8988T (cell line): ENCODE measurements around the gene MNX1.
A peak's percentile ranks its signal among the peaks of the same experiment; 100 is the strongest.

ENCODE experiments used
- DNase-seq: peaks from one replicate; pipeline ENCODE4 v3.0.0; 2011

MNX1 gene

DNA sequence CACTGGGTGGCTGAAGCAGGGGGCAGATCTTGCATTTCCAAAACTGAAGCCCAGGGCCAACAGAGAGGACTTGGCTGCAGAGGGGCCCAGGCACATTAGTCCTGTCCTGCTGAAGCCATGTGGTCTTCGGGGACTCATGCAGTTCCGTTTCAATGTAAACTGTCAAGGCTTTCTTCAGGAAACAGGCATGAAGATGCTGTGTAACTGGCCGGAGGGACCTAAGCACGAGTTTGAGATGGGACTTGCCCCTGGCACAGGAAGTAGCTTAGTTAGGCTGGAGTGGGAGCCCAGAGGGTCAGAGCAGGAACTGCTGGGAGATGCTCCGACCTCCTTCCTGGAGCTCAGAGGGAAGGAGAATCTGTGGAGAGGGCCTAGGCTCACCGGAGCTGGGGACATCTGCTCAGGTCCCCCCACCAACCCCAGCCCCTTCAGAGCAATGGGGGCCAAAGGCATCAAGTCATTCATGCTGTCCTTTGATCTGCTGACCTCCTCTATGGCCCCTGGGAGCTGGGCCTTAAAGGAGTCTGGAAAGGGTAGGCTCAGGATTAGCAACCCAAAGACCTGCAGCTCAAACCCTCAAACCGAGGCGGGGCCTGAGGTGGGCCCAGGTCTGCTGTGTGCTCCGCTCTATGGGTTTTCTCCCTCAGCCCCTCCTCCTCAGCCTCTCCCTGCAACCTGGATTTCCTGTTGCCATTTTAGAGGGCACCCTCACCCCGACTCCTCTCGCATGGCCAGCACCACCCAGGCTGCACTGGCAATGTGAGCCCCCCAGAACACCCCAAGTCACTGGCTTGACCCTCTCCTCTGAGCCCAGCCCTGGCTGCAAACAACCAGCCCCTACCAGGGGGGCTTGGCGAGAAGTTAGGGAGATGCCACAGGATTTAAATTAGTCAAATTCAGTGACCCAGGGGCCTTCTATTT lies 4.4 kb upstream of the MNX1 start:
- no peak for DNase-seq

DNA sequence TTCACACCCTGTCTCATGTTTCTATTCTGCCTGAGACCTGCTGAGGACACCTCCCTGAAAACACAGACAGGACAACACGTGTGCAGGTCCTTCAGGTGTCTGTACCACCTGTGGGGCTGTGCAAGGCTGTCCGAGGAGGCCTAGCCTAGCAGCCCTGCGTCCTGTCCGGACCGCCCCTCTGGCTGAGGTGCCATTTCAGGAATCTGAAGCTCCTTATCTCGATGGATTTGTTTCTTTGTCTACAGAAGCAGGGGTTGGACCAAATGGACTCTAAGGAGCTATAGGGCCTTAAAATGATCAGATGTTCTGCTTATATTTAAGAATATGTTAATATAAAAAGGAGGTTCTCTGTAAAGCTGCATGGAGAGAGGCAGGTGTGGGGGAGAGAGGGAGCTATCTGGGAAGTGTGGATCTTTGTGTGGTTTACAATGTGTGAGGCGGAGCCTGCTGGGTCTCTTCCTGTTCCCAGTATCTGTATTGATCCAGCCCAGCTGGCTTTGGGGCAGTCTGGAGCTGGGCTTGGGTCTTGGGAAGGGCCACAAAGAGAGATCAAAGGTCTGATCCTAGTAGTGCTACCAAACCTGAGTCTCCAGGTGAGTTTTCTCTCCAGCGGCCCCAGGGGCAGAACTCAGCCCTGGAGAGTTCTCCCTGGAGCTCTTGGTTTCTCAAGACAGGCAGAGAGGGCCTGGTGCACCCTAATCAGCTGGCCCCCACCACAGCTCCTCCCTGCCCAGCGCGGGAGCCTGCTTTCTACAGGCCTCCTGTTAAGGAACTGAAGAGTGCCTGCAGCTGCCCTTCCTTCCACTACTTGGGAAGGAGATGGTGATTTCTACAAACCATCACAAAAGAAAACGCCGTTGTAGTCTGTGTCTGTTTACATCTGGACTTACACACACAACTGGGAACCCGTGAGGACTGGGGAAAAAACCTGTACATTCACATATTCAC lies 3.4 kb upstream of the MNX1 start:
- no peak for DNase-seq

DNA sequence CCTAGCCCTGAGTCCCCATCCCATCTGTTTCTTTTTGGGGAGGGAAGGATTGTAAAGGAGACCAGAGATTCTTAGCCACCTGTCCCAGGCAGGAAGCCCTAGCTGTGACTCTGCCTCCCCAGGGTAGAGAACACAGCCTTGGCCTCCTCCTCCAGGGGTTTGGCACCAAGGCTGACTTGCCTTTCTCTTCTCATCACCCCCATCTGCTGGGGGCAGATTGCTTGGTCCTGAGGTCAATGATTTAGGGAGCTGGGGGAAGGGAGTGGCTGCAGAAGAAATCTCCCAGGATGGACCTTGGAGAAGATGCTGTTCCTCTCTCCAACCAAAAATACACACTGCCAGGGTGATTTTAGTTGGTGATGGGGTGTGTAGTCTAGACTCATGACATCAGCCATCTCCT lies 2.6 kb upstream of the MNX1 start:
- no peak for DNase-seq

DNA sequence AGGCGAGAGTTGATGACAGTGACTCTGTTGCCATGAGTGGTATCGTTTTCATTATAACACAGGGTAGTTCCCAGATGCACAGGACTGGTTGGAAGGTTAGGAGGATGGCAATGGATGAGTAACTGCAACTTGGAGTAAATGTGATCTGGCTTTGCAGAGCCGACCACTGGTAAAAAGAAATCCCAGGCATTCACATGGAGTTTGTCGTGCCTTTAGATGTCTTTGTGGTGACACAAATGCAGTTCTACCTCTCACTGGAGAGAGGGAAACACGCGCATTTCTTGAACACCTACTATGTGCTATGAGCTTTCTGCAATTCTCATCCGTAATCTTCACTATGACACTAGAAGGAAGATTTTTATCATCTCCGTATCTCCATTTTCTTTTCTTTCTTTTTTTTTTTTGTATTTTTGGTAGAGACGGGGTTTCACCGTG lies 1.7 kb upstream of the MNX1 start:
- no peak for DNase-seq

DNA sequence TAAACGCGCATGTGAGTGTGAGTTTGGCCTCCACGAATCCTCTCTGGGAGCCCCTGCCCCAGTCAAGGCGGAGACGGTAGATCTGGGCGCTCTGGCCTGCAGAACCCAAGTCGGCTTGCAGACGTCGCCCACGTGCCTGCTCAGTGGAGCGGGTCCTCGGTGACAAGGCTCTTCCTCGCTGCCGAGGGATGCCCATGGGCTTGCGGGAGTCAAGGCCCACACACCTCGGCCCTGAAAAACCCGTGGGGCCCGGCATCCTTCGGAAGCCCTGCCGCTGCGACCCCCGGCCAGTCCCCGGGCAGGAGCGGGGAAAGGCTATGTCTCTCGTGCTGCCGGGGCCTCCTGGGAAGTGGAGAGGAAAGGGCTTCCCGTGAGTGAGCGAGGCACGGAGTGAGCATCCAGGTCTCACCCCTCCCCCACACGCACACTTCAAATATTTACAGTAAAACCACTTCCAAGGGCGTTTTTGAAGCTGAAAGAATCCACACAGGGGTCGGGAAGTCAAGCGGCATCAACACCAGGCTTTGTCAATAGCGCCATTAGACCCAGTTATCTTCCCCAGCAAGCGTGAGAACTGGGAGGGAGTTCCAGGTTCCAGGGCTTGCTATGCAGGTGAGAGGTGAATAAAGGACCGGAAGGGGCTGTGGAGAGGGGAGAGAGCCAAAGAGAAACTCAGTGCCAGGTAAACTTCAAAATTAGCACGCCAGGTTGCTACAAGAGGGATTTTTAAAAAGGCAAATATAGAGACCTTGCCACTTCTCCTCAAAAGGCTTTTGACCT lies 1.1 kb upstream of the MNX1 start:
- DNase-seq: no peak

DNA sequence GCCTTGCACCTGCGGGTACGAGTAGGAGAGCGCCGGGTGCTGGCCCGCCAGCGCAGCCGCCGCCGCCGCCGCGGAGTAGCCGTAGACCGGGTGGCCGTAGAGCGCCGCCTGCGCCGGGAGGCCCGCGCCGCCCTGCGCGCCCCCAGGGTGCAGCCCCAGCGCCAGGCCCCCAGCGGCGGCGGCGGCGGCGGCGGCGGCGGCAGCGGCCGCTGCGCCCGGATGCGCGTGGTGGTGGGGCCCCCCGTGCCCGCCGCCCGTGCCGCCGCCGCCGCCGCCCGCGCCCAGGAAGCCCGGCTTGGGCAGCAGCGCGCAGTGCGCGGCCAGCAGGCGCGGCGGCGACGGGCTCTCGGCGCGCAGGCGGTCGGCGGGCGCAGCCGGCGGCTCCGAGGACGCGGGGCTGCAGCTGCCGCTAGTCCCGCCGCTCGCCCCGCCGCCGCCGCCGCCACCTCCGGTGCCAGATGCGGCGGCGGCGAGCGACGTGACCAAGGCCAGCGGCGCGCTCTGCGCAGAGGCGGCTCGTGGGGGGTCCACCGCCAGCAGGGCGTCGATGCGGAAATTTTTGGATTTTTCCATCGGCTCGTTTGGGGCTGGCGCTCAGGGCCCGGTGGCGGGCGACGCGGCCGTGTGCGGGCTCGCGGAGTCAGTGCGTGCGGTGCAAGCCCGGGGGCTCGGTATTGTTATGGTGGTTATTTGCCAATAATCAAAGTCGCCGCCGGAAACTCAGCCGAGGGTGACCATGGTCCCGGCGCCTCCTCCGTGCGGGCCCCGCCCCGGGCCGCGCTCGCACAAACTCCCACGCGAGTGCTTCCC lies 480 bp downstream of the MNX1 start:
- peak; percentile 65 for DNase-seq

DNA sequence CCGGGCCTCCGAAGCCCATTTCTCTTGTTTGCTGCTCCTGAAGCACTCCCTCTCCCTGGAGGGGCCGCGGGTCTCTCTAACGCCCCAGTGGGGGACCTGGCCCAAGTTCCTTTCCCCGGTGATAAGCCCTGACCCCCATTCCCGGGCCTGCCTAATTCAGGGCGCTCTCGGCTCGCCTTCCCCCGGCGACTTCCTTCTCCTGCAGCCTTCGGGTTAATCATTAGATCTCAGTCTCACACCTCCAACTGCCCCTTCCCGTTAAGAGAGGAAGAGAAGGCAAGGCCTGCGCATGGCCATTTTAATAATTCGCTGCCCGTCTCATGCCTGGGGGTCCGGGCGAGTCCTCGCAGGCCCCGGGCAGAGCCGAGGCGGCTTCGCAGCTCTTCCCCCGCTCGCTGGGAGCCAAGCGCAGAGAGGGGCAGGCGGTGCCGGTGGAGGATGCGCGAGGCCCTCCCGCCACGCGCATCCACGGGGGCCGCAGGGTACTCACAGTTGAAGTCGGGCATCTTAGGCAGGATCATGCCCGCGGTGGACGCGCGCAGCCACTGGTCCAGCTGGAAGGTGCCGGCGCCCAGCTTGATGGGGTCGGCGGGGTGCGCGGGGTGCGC lies 1.2 kb downstream of the MNX1 start:
- DNase-seq: peak; percentile 60

DNA sequence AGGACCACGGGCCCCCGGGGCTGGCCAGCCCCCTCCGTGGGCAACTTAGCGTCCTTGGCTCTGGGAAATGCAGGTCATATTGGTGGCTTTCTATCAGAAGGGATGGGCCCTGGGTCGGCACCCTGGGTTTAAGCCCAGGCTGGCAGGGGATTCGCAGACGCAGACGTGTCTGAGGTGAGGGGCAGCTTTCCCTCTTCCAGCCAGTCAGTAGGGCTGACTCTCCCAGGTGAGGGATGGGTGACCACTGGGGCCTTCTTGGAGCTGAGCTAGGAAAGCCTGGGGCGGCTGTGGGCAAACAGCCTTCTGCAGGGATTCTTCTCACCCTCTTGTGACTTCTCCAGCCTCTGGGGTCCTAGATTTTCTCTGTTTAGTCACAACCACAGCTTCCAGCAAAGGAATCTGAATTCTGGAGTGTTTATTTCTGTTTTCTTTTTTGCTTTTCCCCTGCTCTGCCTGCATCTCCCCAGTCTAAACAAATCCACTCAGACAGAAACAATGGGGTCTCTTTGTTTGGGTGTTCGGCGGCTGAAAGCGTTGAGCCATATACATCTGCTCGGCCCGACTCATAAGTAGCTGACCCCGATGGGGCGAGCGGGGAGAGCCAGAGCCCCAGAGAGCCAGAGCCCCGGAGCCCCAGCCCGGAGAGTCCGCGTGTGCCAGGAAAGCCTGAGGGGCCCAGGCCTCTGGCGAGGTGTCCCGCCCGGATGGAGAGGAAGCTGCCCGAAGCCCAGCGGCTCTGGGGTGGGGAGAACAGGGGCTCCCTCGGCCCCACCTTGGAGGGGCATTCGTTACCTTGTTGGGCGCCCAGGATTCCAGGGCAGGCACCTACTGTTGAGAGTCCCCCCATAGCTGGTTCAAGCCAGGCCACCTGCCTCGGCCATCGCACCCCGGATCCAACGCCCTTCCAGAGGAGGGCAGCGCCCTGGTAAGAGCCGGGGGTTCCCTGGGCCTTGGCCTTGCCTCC lies 2.0 kb downstream of the MNX1 start:
- no peak for DNase-seq

DNA sequence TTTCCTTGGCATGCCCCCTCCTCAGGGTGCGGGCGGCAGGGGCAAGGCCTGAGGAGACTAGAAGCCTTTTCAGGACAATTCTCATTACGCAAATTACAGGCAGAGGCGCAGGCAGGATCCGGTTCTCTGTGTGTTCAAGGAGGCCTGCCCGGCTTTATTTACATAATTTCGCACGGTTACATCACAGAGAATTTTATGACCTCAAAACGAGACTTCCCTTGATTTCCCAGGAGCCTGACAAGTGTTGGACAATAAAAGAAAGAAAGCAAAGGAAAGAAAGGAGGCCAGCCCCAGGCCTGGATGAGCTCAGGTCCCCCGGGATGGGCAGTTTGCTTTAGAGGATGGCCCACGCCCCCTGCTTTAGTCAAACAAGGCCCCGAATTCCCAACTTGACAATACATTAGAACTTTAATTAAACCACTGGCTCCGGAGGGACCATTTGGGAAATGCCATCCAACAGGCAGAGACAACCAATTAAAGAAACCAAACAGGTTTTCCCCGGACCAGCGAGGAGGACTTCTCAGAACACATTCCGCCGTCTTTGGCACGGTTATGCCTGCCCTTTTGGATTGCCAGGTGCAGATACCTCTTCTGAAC lies 2.9 kb downstream of the MNX1 start:
- DNase-seq: no peak

DNA sequence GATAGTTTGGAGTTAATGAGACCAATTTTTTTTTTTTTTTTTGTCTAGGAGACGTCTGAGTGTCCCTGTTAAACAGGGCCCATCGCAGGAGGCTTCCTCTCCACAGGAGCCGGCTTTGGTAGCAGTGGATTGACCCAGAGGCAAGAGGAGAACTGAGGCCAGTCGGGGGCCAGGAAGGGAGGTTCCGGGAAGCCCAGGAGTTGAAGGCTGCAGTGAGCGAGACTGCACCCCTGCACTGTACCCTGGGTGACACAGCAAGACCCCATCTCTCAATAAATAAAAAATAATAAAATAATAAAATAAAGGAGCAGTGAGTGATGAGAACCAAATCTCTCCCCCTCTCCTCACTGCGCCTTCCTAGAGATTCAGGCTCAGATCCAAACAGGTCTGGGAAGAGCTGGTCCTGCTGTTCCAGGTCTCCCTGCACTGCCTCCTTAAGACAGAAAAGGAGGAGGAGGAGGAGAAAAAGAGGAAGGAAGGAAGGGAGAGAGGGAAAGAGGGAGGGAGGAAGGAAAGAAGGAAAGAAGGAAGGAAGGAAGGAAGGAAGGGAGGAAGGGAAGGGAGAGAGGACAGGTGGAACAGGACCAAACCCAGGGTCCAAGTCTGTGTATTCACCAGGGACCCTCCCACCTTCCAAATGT lies 3.5 kb downstream of the MNX1 start:
- no peak for DNase-seq

DNA sequence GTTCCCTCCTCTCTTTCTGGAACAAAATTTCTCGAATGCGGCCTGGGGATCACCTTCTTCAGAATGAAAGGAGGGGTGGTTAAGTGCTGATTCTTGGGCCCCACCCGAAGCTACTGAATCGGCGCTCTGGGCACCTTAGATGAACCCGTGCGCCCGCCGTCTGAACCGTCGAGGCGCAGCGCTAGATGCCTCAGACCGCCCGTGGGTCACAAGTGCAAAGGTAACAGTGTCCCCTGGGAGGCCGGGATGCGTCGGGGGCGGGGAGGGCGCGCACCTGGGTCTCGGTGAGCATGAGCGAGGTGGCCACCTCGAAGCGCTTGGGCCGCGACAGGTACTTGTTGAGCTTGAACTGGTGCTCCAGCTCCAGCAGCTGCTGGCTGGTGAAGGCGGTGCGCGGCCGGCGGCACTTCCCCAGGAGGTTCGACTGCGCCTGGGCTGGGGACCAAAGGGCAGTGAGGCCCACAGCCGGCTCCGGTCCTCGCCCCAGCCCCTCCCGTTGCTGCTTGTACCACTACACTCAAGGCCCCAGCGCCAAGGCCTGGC lies 4.2 kb downstream of the MNX1 start:
- no peak for DNase-seq

DNA sequence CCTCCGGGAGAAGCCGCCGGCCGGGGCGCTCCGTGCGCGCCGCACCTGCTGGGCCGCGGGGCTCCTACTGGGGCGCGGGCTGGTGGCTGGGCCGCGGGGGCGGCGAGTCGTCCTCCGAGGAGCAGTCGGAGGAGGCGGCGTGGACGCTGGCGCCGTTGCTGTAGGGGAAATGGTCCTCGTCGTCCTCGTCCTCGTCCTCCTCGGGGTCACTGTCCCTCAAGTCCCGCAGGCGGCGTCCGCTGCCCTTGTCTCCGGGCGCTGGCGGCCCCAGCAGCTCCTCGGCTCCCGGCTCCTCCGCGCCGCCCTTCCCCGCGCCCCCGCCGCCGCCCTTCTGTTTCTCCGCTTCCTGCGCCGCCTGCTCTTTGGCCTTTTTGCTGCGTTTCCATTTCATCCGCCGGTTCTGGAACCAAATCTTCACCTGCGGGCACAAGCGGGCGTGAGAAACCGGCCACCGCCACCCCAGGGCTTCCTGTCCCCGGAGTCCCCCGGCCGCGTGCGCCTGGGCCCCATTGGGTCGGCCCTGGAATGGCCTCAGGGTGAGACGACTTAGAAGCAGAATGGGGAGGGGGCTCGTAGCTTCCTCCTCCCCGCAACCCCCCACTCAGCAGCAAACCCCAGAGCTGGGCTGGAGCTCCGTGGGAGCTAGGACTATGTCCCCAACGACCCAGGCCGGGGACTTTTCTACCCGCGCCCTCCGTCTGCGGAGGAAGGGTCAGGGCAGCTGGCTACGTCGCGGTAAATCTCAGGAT lies 4.8 kb downstream of the MNX1 start:
- no peak for DNase-seq

DNA sequence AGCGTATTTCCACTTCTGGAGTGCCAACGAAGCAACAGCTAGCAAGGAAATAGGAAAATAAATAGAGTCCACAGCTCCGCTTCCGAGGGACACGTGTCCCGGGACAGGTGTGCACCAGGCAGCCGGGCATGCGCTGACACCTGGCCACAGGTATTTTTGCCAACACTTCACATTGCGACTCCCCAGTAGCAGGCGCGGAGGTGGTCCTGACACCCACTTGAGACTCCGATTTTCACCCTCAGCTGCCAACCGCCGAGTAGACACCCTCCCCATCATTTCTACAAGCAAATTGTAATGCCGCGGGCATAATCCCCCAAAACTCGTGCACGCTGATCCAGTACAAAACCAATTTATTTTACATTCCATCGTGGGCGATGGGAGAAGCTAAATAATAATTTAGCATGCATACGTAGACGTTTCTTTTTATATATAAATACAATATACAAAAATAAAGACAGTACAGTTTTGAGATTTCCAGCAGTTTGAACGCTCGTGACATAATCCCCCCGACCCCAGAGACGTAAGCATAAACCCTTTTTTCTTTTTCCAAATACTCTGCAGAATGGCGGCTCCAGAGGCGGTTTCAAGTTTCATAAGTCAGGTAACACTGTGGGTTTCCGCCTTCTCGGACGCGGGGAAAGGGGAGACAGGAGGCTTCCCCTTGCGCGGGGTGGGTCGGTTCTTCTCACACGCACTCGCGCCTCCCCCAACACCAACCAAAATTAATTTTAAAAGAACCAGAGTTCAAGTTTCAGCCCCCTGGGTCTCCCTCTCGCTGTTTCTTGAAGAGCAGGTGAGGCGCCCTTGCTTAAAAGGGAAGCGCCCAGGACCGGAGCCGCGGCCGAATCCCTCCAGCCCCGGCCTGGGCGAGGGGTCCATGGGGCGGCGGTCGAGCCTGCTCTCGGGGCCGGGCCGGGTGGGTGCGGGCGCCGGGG lies 5.7 kb downstream of the MNX1 start:
- DNase-seq: no peak

DNA sequence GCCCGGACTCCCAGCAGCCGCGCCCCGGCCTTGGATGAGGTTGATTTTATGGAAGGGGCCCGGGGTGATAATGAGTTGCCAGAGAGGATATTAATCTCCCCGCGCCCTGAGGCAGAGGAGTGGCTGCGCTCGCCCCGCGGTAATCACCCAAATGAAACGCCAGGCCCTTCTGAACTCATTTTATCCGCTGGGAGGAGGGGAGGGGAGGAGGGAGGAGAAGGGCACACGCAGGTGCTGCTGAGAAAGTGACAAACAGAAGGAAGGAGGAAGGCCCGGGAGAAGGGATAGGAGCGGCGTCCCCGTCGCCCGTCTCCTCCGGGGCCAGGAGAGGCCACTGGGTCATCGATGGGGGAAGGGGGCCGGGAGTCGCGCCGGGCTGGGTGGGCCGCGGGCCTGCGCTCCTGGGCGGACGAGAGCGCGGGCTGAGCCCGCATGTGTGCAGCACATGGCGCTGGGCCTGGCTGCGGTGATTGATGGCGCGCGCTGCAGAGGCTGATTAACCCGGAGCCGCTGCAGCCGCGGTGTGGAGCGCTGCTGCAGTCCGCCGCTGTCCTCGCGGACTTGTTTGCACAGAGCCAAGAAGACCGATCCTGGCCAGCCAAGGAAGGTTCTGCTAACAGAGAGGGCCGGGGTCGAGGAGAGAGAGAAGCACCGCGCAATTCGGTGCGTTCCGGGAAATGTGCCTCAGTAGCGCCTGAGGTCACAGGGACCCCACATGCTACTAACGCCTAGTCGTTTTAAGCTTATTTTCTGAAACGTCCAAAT lies 6.5 kb downstream of the MNX1 start:
- DNase-seq: no peak

DNA sequence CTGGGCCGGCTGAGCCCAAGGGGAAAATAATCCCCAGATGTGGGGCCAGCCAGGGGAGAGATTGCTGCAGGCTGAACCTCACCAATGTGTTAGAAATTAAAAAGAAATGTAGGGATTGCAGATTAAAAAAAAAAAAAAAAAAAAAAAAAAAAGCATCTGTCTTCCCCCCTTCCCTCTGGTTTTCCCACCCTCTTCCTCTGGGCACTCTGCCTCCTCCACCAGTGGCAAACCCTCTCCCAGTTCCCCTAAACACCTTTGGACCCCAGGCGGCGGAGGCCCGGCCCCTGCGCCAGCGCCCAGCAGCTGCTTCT lies 7.1 kb downstream of the MNX1 start:
- DNase-seq: no peak

DNA sequence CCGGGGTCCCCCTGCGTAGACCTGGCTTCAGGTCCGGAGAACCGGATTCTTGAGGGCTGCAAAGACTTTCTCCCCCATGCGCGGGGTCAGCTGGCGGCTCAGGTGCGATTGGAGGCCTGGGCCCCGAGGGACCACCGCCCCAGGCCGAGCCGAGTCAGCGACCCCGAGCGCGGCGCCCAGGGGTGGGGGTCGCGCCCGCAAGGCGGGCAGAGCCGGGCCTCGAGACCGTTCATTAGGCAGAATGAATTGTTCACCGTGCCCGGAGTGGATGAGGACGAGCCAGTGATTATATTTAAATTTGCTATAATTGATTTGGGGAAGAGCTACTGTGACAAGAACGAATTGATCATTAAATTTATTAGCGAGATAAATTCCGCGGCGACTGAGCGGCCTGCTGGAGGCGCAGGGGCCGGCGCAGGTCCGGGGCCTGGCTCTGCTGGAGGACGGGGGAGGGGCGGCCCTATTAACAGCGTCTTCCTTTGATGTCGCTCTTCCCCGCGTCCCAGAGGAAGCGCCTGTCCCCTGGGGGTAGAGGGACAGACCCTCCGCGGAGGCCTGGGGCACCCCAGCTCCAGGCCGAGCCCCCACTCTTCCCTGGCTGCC lies 7.5 kb downstream of the MNX1 start:
- DNase-seq: no peak
